ENCODE measurements around the gene ANKHD1.
"Not testable (repeated sequence)": the region's sequence is repeated elsewhere in the genome, so short reads cannot be mapped to it uniquely, and the experiment has no call there.

Gene ANKHD1

GRCh38 chr5:140427726-140428125 is 26.1 kb downstream of the ANKHD1 start:
- not testable (repeated sequence) for DNase-seq

GRCh38 chr5:140429724-140430123 is 28.1 kb downstream of the ANKHD1 start:
- DNase-seq, result no peak

- DNase-seq, result no peak
Observed at GRCh38 chr5:140432212-140432611, 30.6 kb downstream of the ANKHD1 start.

- no peak for DNase-seq
Observed at GRCh38 chr5:140432916-140433315, 31.3 kb downstream of the ANKHD1 start.

GRCh38 chr5:140457368-140457767 is 55.7 kb downstream of the ANKHD1 start:
- not testable (repeated sequence) for DNase-seq

- DNase-seq, result no peak
Observed at GRCh38 chr5:140466981-140467742, 65.5 kb downstream of the ANKHD1 start.

- no peak for DNase-seq
Observed at GRCh38 chr5:140468188-140468587, 66.6 kb downstream of the ANKHD1 start.

- DNase-seq, result no peak
Observed at GRCh38 chr5:140469259-140469658, 67.6 kb downstream of the ANKHD1 start.

GRCh38 chr5:140480310-140481014 is 78.8 kb downstream of the ANKHD1 start:
- no peak for DNase-seq

- DNase-seq, result no peak
Observed at GRCh38 chr5:140481758-140482157, 80.1 kb downstream of the ANKHD1 start.

GRCh38 chr5:140483055-140483454 is 81.4 kb downstream of the ANKHD1 start:
- no peak for DNase-seq

- DNase-seq, result not testable (repeated sequence)
Observed at GRCh38 chr5:140488141-140488540, 86.5 kb downstream of the ANKHD1 start.

GRCh38 chr5:140488914-140489313 is 87.3 kb downstream of the ANKHD1 start:
- DNase-seq, result no peak

GRCh38 chr5:140497897-140498296 is 96.3 kb downstream of the ANKHD1 start:
- no peak for DNase-seq

GRCh38 chr5:140498591-140498990 is 97.0 kb downstream of the ANKHD1 start:
- DNase-seq, result no peak

GRCh38 chr5:140502834-140503233 is 101.2 kb downstream of the ANKHD1 start:
- DNase-seq, result no peak

GRCh38 chr5:140509898-140510297 is 108.3 kb downstream of the ANKHD1 start:
- no peak for DNase-seq

GRCh38 chr5:140513124-140513523 is 111.5 kb downstream of the ANKHD1 start:
- DNase-seq, result no peak

GRCh38 chr5:140524003-140524402 is 122.4 kb downstream of the ANKHD1 start:
- no peak for DNase-seq

GRCh38 chr5:140540227-140540626 is 138.6 kb downstream of the ANKHD1 start:
- DNase-seq, result no peak

- DNase-seq, result no peak
Observed at GRCh38 chr5:140542972-140543371, 141.3 kb downstream of the ANKHD1 start.

- DNase-seq, result no peak
Observed at GRCh38 chr5:140544986-140545385, 143.4 kb downstream of the ANKHD1 start.

- DNase-seq, result no peak
Observed at GRCh38 chr5:140545606-140546005, 144.0 kb downstream of the ANKHD1 start.

- DNase-seq, result peak in 1 of 2 donors; percentile 47
Observed at GRCh38 chr5:140546851-140547507, 145.3 kb downstream of the ANKHD1 start.
